Pancreas (tissue), 10 donors: ENCODE measurements around the gene TMEM208. TPM values are rescaled to one million over a fixed set of nuclear protein-coding genes. Genes with fewer than 3 reads are reported as not detected.

Experiments
- ATAC-seq, 4 donors: fragments of 200-7000 bp; cut with Tn5 transposase; one replicate each; pipeline versions ENCODE4 v1.8.0 to v1.9.1; 2020; ENCODE audit warnings: mild to moderate bottlenecking in 4 of 4, moderate library complexity in 4 of 4
- DNase-seq, 6 donors: peaks; one replicate each; pipeline ENCODE4 v3.0.0-alpha.2; 2020
- FAIRE-seq: peaks from 2 replicates; lab custom pipeline; 2012; peaks lifted over from hg19 to GRCh38; lab: Jason Lieb, UNC
- H3K27ac ChIP-seq, 4 donors: fragments of 200-600 bp; sonication (generic); 1 replicate in 3 of 4; 2 replicates in 1 of 4; pipeline versions ENCODE4 v1.5.0 to v1.8.0; 2020
- H3K27me3 ChIP-seq, 4 donors: fragments of 200-600 bp; one replicate each; pipeline ENCODE4 v1.8.0; 2021
- H3K36me3 ChIP-seq, 3 donors: fragments of 200-600 bp; sonication (generic) in 1 of 3; one replicate each; pipeline versions ENCODE4 v1.5.0 to v1.8.0; 2020 to 2021
- H3K4me1 ChIP-seq, 3 donors: fragments of 200-600 bp; one replicate each; pipeline ENCODE4 v1.8.0; 2021
- H3K4me3 ChIP-seq, 4 donors: fragments of 200-600 bp; sonication (generic) in 2 of 4; one replicate each; pipeline versions ENCODE4 v1.5.0 to v1.8.0; 2020 to 2021
- H3K9me3 ChIP-seq, 4 donors: fragments of 200-600 bp; one replicate each; pipeline ENCODE4 v1.8.0; 2021
- WGBS, 2 donors: extraction: QIAGEN DNeasy Blood & Tissue Kit; methylation state at CpG; one replicate each; pipeline ENCODE4 v1.1.7; 2013; 5-methylcytosine and 5-hydroxymethylcytosine counted together
- intact Hi-C, 3 donors: fragments of 100-400 bp; cut with DNase I; formaldehyde crosslinking; loops; one replicate each; pipeline versions ENCODE4 v1.11.1 to v1.14.2; 2022
- polyA plus RNA-seq, 2 donors: library from polyadenylated mRNA; stranded (reverse); fragments of 200-250 nt; gene quantifications; one replicate each; pipeline ENCODE4 v1.2.3, GENCODE V29; 2013
- total RNA-seq, 6 donors: library from RNA; stranded (reverse); fragmentation: NEBNext Ultra II Directional in 4 of 6; extraction: Animal tissue kit (Norgen Biotek cat#: 25700) in 4 of 6; gene quantifications; one replicate each; pipeline versions ENCODE4 v1.2.1 to v1.2.4, GENCODE V29; 2021 to 2023
- TF ChIP-seq, protein P1 (sequence below), 4 donors: fragments of 200-600 bp; sonication (generic) in 3 of 4; IDR thresholded peaks; one replicate each; pipeline versions ENCODE4 v1.5.0 to v1.8.0; 2021; ENCODE audit warnings: antibody characterized with exemption in 4 of 4
- donor health status: healthy with polysubstance abuse.
- donor health status: DM: no; HTN: no; CAD: no; lungs with moderate emphysema.
- donor health status: DM: no; HTN: no; CAD: no.
- donor health status: control.
- donor health status: control.
- donor health status: Bipolar disorder and iron deficiency.
- donor health status: DM: yes; HTN: yes; CAD: no.
- donor health status: DM: no; HTN: no; CAD: no.
- donor health status: DM: no; HTN: no; CAD: no.
- donor health status: DM: yes; HTN: yes; CAD: no.

TMEM208 gene
- total and polyA plus RNA-seq, 8 donors: 19.2 to 96.6 (median 26.6) TPM

DNA sequence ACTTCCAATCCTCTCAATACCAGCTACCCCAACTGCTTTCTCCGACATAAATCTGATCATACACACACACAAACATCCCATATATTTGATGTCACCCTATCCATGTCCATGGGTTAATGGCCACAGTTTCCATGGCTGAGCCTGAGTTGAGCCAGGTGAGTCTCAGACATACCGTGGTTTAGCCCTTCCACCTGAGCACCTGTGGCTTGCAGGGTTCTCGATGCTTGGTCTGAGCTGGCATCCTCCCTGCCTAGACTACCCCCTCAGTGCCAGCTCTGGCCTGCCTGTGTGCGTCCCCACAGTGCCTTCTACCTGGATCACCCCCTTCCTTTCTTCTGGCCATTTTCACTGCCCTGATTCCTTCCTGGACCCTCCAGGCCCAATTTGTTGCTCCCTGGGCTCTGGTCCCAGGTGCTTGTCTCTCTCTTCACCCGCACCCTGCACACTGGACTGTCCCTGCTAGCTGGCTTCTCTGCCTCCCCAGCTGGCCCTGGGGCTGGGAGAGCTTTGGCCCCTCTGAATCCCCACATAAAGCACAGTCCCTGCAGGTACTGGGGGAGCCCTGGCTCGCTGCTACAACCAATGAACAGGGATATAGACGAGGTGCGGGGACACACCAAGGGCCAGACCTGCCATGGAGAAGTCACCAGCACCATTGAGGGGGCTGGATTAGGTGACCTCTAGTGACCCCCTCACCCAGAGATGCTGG, 20.6 kb upstream of the TMEM208 start:
- H3K36me3 ChIP-seq: peaks cover 0 to 26% (median 6%) of the 10 kb centered on the region in 3 donors
- H3K9me3 ChIP-seq: no peaks in the 10 kb centered on the region
- TF ChIP-seq, protein P1, sequence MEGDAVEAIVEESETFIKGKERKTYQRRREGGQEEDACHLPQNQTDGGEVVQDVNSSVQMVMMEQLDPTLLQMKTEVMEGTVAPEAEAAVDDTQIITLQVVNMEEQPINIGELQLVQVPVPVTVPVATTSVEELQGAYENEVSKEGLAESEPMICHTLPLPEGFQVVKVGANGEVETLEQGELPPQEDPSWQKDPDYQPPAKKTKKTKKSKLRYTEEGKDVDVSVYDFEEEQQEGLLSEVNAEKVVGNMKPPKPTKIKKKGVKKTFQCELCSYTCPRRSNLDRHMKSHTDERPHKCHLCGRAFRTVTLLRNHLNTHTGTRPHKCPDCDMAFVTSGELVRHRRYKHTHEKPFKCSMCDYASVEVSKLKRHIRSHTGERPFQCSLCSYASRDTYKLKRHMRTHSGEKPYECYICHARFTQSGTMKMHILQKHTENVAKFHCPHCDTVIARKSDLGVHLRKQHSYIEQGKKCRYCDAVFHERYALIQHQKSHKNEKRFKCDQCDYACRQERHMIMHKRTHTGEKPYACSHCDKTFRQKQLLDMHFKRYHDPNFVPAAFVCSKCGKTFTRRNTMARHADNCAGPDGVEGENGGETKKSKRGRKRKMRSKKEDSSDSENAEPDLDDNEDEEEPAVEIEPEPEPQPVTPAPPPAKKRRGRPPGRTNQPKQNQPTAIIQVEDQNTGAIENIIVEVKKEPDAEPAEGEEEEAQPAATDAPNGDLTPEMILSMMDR (IDR thresholded peaks at IDR 0.05): no peak
- no peak overlapping the region for H3K4me3 ChIP-seq
- intact Hi-C loops: no loop called here
- ATAC-seq: no peak
- no peak overlapping the region for H3K27ac ChIP-seq
- WGBS, 2 donors: 90 to 92% methylated on average over 8 of the region's 8 CpGs
- H3K4me1 ChIP-seq: no peaks in the 10 kb centered on the region
- H3K27me3 ChIP-seq: no peaks in the 10 kb centered on the region
- FAIRE-seq: no peak
- DNase-seq: no peak

DNA sequence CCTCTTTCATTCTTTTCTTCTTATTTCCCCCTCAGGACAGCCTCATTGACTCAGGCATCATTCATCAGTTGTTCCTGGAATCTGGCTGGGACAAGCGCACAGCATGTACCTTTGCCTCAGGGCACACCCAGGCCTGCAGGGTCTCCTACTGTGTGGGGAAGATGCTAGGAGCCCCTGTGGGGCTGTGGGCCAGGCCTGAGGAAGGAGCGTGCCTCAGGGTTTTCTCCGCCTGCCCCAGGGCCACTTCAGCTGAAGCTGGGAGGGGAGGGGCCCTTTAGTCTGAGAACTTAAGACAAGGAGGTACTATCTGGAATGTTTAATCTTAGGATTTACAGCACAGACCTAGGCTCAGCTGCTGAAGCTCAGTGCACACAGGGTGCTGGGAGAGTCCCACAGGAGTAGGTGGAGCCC, 20.1 kb upstream of the TMEM208 start:
- FAIRE-seq: no peak
- no peak overlapping the region for H3K27ac ChIP-seq

DNA sequence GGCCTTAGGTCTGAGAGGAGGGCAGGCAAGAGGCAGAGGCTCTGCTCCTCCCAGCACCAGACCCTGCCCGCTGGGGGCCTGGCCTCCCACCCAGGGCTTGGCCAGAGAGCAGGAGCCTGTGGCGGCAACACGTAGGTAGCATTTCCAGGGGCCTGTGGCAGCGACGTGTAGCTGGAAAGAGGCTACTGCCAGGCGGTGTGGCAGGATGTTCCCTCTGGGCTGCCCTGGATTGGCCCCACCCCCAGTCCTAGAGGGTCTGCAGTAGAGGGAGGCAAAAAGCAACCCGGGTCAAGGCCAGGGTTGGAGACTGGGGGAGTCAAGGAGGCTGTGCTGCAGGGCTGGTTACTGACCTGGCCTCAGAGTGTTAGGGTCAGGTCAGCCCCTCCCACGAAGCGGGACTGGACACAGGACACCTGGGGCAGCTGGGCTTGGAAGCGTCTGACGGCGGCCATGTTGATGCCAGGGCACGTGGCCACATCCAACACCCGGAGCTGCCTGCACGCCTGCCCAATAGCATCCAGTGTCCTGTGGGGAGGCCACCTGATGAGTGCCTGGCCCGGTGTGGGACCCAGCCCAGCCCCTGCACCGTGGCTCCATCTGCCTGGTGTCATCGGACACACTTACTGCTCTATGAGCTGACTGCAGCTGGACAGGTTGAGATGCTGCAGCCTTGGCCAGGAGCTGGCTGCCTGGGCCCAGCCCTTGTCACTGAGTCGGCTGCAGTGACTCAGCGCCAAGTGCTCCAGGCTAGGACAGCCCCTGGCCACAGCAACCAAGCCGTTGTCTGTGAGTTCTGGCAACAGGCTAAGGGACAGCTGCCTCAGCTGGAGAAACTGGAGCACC, 19.5 kb upstream of the TMEM208 start:
- WGBS, 2 donors: 68 to 78% methylated on average over 21 of the region's 21 CpGs
- TF ChIP-seq, protein P1 (IDR thresholded peaks at IDR 0.05): no peak
- Histone ChIP-seq H3K4me1 (no peaks in the 10 kb centered on the region), H3K27ac (no peak overlapping the region), H3K36me3 (peaks cover 0 to 16% (median 4%) of the 10 kb centered on the region in 3 donors), H3K4me3 (no peak overlapping the region), H3K27me3 (no peaks in the 10 kb centered on the region), H3K9me3 (no peaks in the 10 kb centered on the region)
- FAIRE-seq (no peak), DNase-seq (peak in 1 of 6 donors; percentile 39), ATAC-seq (peak in 1 of 4 donors; percentile 10)
- intact Hi-C loops: no loop called here

More for the DNA sequence above, 20.1 kb upstream of the TMEM208 start:
- H3K4me1 ChIP-seq: no peaks in the 10 kb centered on the region
- H3K4me3 ChIP-seq: no peak overlapping the region
- H3K36me3 ChIP-seq: peaks cover 0 to 20% (median 6%) of the 10 kb centered on the region in 3 donors
- 90 to 97% methylated on average over 3 of the region's 3 CpGs for WGBS, 2 donors
- H3K9me3 ChIP-seq: no peaks in the 10 kb centered on the region
- H3K27me3 ChIP-seq: no peaks in the 10 kb centered on the region
- TF ChIP-seq, protein P1 (IDR thresholded peaks at IDR 0.05): no peak
- ATAC-seq (no peak), DNase-seq (no peak)
- intact Hi-C loops: no loop called here

DNA sequence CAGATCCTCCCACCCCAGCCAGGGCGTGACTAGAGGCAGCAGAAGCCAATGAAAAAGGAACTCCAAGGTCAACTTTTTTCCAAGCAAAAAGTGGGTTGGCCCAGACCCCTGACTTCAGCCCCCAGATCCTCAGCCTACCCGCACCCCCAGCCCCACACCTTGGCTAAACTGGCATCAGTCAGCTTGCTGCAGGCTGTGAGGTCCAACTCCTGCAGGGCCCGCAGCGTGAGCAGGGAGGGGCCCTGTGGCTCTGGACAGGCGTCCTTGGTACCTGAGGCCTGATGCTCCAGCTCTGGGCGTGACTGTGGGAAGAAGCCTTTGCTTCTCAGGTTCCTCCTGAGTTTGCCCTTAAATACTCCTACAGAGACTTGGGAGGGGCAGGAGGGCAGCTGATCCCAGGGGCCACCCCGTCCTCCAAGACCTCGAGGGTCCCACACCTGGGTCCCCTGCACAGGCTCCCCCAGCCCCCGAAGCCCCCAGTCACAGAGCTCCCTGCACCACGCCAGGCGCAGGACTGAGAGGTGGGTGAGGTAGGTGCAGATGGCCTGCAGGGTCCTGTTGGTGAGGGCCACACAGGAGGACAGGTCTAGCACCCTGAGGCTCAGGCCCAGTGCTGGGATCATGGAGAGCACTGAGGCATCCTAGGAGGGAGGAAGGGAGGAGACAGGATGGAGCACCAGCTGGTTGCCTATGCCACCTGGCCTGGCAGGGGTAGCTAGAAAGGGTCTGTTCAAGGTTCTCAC, 18.6 kb upstream of the TMEM208 start:
- Histone ChIP-seq H3K9me3 (no peaks in the 10 kb centered on the region), H3K4me3 (no peak overlapping the region), H3K4me1 (peaks cover 3 to 6% (median 5%) of the 10 kb centered on the region in 3 donors), H3K36me3 (peaks cover 0 to 7% (median 0%) of the 10 kb centered on the region in 3 donors), H3K27me3 (no peaks in the 10 kb centered on the region), H3K27ac (no peak overlapping the region)
- WGBS, 2 donors: 77 to 85% methylated on average over 11 of the region's 11 CpGs
- no peak for DNase-seq
- TF ChIP-seq, protein P1 (IDR thresholded peaks at IDR 0.05): no peak
- no peak for ATAC-seq
- intact Hi-C loops: no loop called here
- no peak for FAIRE-seq
